HepG2 (cell line): ENCODE results near the gene LRRC45. TPM values are rescaled to one million over a fixed set of nuclear protein-coding genes. Genes with fewer than 3 reads are reported as not detected.

Source experiments
- BRF2 ChIP-seq: sonication (generic); formaldehyde crosslinking; IDR thresholded peaks from 2 replicates; pipeline ENCODE4 v1.8.1; 2022; ENCODE audit warnings: mild to moderate bottlenecking, missing genetic modification reagents
- FOSL2 ChIP-seq: sonication (generic); formaldehyde crosslinking; IDR thresholded peaks from 2 replicates; pipeline ENCODE4 v1.4.0; 2020; ENCODE audit warnings: missing genetic modification reagents
- HIC2 ChIP-seq: sonication (generic); formaldehyde crosslinking; IDR thresholded peaks from 2 replicates; pipeline ENCODE4 v1.9.0; 2022; ENCODE audit warnings: low read depth, missing genetic modification reagents
- LCORL ChIP-seq, 2 experiments: fragments of 450-650 bp in 1 of 2; sonication (generic) in 1 of 2; formaldehyde crosslinking in 1 of 2; IDR thresholded peaks; 2 replicates each; pipeline versions ENCODE4 v1.5.0 to v1.6.1; 2017 to 2020; ENCODE audit warnings: antibody characterized with exemption in 1 of 2, missing genetic modification reagents in 1 of 2
- MYC ChIP-seq: sonication (generic); formaldehyde crosslinking; IDR thresholded peaks from 2 replicates; pipeline ENCODE4 v1.9.0; 2021; ENCODE audit warnings: missing genetic modification reagents, borderline replicate concordance
- NFRKB ChIP-seq: fragments of 450-650 bp; IDR thresholded peaks from 2 replicates; pipeline ENCODE4 v1.6.1; 2017
- PAF1 ChIP-seq: IDR thresholded peaks from 2 replicates; pipeline ENCODE4 v1.6.1; 2016; ENCODE audit warnings: missing genetic modification reagents, missing compliant biosample characterization
- POGK ChIP-seq: sonication (generic); formaldehyde crosslinking; conservative IDR thresholded peaks from 2 replicates; pipeline ENCODE4 v1.8.0; 2022; ENCODE audit warnings: mild to moderate bottlenecking, moderate library complexity, missing genetic modification reagents
- SKI ChIP-seq: fragments of 450-650 bp; IDR thresholded peaks from one replicate; pipeline ENCODE4 v1.6.1; 2018; ENCODE audit warnings: mild to moderate bottlenecking; ENCODE audit not compliant: partially characterized antibody
- SNRNP70 ChIP-seq: fragments of 200-400 bp; formaldehyde crosslinking; IDR thresholded peaks from 2 replicates; pipeline ENCODE4 v1.6.1; 2017; ENCODE audit warnings: mild to moderate bottlenecking, low read depth, low read length, moderate library complexity
- TFDP1 ChIP-seq: IDR thresholded peaks from 2 replicates; pipeline ENCODE4 v1.6.1; 2016; ENCODE audit warnings: missing compliant biosample characterization, missing genetic modification reagents, borderline replicate concordance
- TP53 ChIP-seq: sonication (generic); formaldehyde crosslinking; conservative IDR thresholded peaks from 2 replicates; pipeline ENCODE4 v1.4.0; 2020; ENCODE audit warnings: missing genetic modification reagents
- ZNF354B ChIP-seq: sonication (generic); formaldehyde crosslinking; IDR thresholded peaks from 2 replicates; pipeline ENCODE4 v1.8.0; 2022; ENCODE audit warnings: mild to moderate bottlenecking, missing genetic modification reagents
- ZNF615 ChIP-seq: sonication (generic); formaldehyde crosslinking; IDR thresholded peaks from 2 replicates; pipeline ENCODE4 v1.5.0; 2020; ENCODE audit warnings: mild to moderate bottlenecking, missing genetic modification reagents, borderline replicate concordance
- ZNF839 ChIP-seq: sonication (generic); formaldehyde crosslinking; IDR thresholded peaks from 2 replicates; pipeline ENCODE4 v1.4.0; 2020; ENCODE audit warnings: missing genetic modification reagents, mild to moderate bottlenecking, borderline replicate concordance
- polyA plus RNA-seq, 8 experiments: library from polyadenylated mRNA; depleted of rRNA in 3 of 8; stranded (reverse) in 7 of 8; unstranded in 1 of 8; fragments of >200 nt; fragmentation: Illumina TruSeq in 4 of 8; extraction: Trizol in 4 of 8; gene quantifications; 2 replicates each; pipeline versions ENCODE4 v1.2.1 to v1.2.3, GENCODE V29; 2011 to 2016; ENCODE audit warnings: low read depth in 4 of 8, missing spikeins in 1 of 8, mixed read lengths in 1 of 8; ENCODE audit not compliant: insufficient read depth in 1 of 8
- total RNA-seq, 5 experiments: library from RNA; depleted of rRNA; stranded (reverse); fragments of >200 nt; fragmentation: Illumina TruSeq; extraction: Trizol; gene quantifications; 2 replicates each; pipeline ENCODE4 v1.2.3, GENCODE V29; 2016; ENCODE audit warnings: low read depth in 1 of 5
- TF ChIP-seq, protein P1 (sequence below): sonication (generic); formaldehyde crosslinking; IDR thresholded peaks from 2 replicates; pipeline ENCODE4 v1.5.0; 2020; ENCODE audit warnings: mild to moderate bottlenecking, missing genetic modification reagents
- TF ChIP-seq, protein P2 (sequence below): IDR thresholded peaks from 2 replicates; pipeline ENCODE4 v1.6.1; 2016
- TF ChIP-seq, protein P3 (sequence below): sonication (generic); formaldehyde crosslinking; IDR thresholded peaks from 2 replicates; pipeline ENCODE4 v1.5.0; 2020; ENCODE audit warnings: mild to moderate bottlenecking, missing genetic modification reagents, moderate library complexity

LRRC45 gene
- total and polyA plus RNA-seq, 2 of the 13 experiments (the other 11 are each of a cell fraction or from before 2014, with no cell fraction given) = 11.6 to 48.1 TPM

DNA sequence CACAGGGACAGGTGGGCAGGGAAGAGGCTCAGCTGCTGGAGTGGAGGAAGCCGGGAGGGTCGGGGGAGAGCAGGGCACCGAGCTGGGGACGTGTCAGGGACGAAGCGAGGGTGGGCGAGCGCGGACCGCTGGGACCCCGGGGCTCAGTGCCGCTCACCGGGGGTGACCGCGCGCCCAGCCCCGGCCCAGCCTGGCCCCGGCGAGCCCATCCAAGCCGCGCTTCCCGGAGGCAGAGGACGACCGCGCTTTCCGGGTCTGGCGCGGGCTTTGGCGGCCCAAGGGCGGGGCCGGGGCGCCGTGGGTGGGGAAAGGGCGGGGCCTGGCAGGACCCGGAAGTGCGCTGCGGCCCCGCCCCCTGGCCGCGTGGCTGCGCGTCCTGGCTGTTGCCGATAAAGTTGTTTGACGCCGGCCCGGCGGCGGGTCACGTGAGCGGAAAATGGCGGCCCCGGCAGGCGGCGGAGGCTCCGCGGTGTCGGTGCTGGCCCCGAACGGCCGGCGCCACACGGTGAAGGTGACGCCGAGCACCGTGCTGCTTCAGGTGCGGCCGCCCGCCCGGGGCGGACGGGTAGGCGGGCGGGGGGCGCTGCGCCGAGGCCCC, 45.8 kb upstream of the LRRC45 start, which contains the start of gene ASPSCR1 (continued):
- TF ChIP-seq, protein P1, sequence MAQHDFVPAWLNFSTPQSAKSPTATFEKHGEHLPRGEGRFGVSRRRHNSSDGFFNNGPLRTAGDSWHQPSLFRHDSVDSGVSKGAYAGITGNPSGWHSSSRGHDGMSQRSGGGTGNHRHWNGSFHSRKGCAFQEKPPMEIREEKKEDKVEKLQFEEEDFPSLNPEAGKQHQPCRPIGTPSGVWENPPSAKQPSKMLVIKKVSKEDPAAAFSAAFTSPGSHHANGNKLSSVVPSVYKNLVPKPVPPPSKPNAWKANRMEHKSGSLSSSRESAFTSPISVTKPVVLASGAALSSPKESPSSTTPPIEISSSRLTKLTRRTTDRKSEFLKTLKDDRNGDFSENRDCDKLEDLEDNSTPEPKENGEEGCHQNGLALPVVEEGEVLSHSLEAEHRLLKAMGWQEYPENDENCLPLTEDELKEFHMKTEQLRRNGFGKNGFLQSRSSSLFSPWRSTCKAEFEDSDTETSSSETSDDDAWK (CRISPR knock-in tag) = no peak
- TF ChIP-seq ZNF354B (peak; percentile 71), TP53 (CRISPR knock-in tag) (no peak), BRF2 (CRISPR knock-in tag) (peak; percentile 88), SNRNP70 (no peak), TFDP1 (no peak; the same call in 1 of the 2 replicates), FOSL2 (CRISPR knock-in tag) (peak; percentile 26), SKI (peak; percentile 91), ZNF839 (CRISPR knock-in tag) (no peak), MYC (CRISPR knock-in tag) (peak; percentile 98), POGK (CRISPR knock-in tag) (peak; percentile 74), ZNF615 (CRISPR knock-in tag) (no peak), LCORL (IDR thresholded peaks at IDR 0.05) (no peak), LCORL (CRISPR knock-in tag; IDR thresholded peaks at IDR 0.05) (no peak; the same call in 1 of the 2 replicates), PAF1 (CRISPR knock-in tag) (no peak; the same call in 1 of the 2 replicates), HIC2 (CRISPR knock-in tag) (no peak), NFRKB (no peak)
- TF ChIP-seq, protein P2, sequence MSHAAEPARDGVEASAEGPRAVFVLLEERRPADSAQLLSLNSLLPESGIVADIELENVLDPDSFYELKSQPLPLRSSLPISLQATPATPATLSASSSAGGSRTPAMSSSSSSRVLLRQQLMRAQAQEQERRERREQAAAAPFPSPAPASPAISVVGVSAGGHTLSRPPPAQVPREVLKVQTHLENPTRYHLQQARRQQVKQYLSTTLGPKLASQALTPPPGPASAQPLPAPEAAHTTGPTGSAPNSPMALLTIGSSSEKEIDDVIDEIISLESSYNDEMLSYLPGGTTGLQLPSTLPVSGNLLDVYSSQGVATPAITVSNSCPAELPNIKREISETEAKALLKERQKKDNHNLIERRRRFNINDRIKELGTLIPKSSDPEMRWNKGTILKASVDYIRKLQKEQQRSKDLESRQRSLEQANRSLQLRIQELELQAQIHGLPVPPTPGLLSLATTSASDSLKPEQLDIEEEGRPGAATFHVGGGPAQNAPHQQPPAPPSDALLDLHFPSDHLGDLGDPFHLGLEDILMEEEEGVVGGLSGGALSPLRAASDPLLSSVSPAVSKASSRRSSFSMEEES (CRISPR knock-in tag) = peak; percentile 94
- TF ChIP-seq, protein P3, sequence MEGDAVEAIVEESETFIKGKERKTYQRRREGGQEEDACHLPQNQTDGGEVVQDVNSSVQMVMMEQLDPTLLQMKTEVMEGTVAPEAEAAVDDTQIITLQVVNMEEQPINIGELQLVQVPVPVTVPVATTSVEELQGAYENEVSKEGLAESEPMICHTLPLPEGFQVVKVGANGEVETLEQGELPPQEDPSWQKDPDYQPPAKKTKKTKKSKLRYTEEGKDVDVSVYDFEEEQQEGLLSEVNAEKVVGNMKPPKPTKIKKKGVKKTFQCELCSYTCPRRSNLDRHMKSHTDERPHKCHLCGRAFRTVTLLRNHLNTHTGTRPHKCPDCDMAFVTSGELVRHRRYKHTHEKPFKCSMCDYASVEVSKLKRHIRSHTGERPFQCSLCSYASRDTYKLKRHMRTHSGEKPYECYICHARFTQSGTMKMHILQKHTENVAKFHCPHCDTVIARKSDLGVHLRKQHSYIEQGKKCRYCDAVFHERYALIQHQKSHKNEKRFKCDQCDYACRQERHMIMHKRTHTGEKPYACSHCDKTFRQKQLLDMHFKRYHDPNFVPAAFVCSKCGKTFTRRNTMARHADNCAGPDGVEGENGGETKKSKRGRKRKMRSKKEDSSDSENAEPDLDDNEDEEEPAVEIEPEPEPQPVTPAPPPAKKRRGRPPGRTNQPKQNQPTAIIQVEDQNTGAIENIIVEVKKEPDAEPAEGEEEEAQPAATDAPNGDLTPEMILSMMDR = no peak; the same call in 1 of the 2 replicates
